NCI-H187 treated with DMSO at 0.1 percent for 48 hours (cell line): ENCODE results near the gene FKTN.

ENCODE experiments used
- DNase-seq: peaks from one replicate; lab custom pipeline; 2025; lab: John Stamatoyannopoulos, UW

The FKTN gene

DNA sequence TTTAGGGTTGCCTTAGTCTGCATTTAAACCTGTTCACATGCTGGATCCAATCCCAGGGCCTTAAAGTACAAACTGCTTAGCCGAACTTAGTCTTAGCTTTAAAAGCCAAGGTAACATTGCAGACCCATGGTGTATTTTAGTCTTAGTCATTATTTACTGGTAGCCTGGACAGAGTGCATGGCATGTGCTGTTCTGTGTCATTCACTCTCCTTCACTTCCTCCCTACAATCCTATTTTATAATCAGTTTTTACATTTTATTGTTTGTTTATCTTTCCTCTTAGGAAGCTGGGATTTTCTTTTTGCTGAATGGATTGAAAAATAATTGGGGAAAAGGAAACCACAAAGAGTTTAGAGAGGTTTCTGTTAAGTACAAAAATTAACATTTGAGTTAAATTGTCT is 74.9 kb downstream of the FKTN start:
- no peak for DNase-seq

DNA sequence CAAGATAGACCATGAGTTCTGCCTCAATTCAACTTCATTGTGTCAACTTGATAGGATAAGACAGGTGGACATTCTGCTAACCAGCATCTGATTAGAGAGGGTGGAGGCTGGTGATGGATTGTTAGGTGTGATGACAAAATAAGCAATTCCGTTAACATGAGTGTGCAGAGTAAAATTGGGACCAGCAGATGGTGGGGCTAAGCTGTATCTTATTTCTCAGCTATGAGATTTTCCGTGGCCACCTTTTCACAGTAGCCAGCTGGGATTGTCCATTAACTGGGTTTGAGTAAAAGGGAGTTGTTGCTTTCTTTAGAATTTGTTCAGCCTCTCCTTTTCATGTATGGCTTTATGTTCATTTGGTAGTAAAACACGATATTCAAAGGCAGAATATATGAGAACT is 75.5 kb downstream of the FKTN start:
- no peak for DNase-seq

DNA sequence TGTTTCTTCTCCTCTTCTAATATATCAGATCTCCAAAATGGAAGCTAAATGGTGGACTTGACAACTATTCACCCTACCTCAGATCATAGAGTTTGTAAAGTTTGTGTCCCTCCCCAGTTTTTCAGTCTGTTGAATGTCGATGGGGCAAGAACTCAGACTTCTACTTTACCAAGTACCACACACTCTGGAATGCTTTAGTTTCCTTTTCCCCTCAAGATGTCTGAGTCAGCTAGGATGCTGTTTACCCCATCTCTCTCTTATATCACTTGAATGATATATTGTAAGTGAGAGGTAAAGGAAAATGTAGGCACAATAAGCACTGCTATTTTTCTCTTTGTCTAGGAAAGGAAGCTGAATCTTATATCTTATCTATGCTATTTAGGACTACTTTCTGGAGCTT is 78.4 kb downstream of the FKTN start:
- DNase-seq: no peak

DNA sequence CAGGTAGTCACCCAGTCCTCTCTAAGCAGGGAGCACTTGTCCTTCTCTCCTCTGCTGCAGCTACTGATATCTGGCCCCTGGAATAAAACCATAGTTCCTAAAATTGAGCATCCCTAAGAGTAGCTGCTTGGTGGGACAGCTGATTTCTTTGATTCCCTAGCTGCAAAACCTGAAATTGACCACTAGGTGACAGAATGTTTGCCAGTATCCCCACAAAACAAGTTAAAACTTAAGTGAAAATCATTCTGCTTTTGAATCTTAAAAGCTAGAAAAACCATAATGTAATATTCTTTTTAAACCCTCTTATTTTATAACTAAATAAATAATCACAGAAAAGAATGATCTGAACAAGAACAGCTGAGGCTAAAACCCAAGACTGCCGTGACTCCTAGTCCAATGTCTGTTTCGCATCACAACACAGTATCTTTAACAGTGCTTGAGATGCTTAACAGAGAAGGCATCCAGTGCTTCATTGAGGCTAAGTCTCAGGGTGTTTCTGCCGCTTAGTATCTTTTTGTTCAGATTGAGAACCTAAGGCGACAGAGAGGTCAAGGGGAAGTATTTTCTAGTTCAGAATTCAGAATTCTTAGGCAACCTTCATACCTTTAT is 80.0 kb downstream of the FKTN start:
- no peak for DNase-seq

DNA sequence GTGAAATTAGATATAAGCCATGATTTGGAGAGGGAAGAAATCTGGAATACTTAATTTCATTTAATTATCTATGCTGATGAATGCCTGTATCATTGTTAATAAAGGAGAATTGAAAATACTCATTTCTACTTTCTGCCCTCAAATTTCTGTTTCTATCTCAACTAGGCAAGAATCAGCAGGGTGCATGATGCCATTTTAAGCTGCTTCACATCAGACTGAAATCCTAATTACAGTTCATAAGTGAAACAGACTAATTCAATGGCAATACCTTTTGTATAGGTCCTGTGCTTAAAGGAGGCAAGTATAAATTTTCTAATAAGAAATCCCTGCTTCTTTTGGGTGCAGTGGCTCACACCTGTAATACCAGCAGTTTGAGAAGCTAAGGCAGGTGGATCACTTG is 82.0 kb downstream of the FKTN start:
- DNase-seq: no peak

DNA sequence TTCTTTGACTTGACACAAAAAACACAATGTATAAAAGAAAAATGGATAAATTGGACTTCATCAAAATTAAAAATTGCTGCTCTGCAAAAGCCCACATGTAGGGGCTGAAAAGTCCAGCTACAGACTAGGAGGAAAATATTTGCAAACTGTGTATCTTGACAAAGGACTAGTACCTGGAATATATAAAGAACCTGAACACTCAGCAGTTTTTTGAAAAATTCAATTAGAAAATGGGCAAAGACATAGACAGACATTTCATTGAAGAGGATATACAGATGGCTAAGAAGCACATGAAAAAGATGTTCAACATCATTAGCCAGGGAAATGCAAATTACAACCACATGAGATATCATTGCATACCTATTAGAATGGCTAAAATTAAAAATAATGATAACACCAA is 85.9 kb downstream of the FKTN start:
- no peak for DNase-seq

DNA sequence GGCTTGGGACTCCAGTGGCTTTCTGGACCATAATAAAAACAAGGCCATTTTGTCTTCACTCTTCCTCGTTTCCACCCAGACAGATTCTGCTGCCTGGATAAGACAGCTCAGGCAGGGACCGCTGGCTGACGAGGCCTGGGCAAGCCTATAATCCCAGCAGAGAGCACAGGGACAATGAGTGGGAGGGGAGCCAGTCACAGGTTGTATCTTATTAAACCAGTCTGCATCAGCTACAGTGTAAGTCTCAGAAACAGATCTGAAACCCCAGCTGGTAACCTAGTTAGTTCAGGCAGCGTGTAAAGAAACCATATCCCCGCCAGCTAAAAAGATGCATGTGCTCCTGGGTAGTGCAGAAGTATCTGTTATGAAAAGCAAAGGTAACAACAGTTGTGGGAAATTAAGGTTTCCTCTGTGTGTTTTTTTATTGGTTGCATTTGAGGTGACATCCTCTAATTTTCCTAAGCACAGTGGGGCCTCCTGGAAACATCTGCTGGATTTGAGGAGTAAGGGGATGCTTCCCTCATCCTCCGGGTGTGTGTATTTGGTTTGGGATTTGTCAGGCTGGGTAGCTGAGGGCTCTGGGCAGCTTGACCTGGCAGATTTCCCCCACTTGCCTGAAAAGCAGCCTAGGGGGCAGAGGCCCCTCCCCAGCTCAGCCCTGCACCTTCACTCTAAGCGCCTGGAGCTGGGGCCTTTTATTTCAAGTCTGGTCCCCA is 89.1 kb downstream of the FKTN start:
- no peak for DNase-seq

DNA sequence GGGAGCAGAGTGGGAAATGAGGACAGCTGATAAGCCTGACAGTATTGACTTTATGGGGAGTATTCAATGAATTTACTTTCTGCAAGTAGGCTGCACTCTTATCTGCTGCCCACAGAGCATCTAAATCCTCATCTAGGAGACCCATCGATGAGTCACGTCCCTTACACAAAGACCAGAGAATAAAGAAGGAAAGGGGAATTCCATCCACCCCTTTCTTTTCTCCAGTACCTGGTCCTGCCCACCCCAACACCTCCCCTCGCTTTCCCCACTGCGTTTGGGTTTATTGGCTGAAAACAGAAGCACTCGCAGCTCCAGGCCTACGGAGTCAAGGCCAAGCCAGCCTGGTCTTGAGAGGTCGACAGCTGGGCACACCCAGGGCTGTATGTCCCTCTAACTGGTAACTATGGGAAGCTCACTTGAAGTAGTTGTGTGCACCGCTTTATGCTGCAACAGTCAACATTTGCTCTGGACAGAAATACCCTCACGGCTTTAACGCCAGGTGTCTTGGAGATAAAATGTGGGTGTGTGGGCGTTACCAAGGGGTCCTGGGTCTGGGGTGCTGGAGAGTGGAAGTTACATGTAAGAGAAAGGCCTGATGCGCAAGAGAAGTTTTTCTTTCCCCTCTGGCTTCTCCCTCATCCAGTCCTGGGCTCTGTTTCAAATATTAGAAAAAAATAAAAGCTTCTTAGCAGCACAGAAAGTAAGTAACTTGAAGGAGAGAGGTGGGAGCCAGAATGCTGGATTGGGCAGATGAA is 89.8 kb downstream of the FKTN start:
- no peak for DNase-seq

DNA sequence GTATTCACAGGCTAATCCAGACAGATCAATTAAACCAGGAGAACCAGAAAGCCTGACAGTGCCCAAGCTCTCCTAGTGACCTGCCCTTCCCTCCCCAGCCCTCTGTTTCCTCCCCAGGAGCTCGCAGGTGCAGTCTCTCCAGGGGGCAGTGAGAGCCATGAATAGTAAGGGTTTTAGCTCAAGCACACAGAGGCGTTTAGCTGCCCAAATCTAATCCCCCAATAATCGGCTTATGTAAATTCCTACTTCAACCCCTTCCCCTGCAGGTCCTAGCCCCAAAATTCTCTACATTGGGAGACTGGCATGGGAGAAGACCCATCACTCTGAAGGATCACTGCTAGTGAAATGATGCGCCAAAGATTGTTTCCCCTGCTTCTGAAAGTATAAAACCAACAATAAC is 93.9 kb downstream of the FKTN start:
- DNase-seq: no peak

DNA sequence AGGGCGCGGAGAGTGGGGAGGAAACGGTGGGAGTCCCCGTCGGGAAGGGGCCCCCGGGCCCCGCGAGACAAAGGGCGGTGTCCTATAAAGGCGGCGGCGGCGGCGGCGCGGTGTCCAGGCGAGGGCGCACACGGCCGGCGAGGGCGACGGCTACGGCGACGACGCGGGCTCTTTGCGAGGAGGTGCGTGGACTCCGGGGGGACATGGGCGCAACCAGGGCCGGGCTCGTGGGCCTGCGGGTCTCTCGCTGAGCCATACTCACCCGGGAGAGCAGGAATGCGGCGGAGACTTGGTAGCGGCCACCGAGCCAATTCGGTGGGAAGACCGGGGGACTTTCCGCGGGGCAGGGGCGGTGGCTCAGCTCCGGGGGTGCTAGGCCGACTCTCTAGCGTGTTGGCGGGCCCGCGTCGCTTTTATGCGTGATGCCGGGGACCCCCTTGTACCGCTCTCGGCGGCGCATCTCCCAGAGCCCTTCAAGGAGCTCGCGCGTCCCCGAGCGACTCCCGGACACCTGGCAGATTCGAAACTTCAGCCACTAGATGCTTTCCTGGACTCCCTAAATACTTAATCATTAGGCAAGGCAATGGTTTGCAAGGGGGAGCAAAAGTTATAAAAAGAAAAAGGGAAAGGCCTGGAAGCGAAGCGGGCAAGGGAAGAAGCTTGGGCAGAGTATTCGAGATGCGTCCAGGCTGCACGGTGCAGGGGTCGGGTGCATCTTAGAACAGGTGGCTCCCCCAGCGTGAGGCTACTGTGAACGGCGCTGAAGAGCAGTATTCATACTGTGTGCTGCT is 98.4 kb downstream of the FKTN start:
- DNase-seq: no peak

DNA sequence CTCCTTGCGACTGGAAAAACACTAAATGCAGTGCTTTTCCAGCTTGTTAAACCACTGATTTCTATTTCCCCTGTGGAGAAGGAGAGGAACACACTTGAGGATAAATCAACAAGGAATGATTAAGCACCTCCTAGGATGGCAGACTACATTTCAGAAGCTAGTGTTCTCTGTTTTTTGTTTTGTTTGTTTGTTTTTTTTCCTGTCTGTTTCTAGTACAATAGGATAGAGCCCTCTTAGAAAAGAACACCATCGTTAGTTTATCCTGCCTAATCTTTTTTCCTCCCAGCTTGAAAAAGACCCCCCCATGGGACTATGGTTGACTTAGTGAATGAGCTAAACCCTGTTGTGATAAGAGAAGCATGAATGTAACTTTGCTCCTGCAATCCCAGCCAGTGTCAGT is 100.4 kb downstream of the FKTN start:
- DNase-seq: no peak

DNA sequence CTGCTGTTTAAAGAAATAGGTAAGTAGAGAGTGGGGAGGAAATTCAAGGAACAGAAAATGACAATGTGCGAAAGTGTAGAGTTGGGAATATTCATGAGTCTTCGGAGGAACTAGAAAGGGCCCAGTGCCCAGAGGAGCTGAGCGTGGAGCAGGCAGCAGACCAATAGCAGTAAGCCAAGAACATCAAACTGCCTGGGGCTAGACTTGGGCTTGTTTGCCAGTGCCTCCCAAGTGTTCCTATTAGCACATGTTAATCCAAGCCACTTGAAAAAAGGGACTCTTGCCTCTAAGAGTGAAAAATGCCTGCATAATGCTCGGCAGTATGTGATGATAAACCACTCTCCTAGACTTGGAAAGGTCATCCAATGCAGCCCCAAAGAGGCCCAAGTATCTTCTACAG is 103.1 kb downstream of the FKTN start:
- DNase-seq: no peak

DNA sequence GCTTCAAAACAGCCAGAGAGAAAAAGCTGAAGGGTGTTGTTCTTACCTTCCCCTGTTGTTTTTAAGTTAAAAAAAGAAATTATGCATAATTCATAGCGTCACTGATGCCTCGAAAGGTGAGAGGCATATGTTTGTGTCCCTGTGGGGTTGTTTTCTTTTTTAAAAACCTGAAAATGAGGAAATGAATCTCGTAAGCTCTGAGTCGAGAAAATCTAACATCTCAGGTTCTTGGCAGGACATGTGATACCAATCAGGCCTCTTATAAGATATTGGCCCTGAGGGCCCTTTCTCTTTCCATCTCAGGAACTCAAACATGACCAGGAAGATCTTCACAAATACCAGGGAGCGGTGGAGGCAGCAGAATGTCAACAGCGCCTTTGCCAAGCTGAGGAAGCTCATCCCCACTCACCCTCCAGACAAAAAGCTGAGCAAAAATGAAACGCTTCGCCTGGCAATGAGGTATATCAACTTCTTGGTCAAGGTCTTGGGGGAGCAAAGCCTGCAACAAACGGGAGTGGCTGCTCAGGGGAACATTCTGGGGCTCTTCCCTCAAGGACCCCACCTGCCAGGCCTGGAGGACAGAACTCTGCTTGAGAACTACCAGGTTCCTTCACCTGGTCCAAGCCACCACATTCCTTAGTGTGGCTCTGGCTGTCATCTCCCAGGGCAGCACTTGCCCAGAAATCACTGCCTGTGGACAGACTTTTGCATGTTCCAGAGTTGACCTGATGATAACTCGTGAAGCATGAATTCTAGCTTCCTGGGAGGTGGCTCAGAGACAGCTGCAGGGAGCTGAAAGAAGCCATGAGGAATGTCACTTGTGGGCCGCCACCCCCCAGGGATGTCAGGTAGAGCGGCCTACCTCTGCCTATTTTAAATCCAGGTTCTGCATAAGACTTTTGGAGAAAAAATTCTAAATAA is 104.5 kb downstream of the FKTN start, which contains the start of gene TAL2:
Gene TAL2 (plus strand): TSS at position 274 of the 921 bp plus-strand sequence. CDS start 40 bp downstream, at position 314.
- DNase-seq: no peak

DNA sequence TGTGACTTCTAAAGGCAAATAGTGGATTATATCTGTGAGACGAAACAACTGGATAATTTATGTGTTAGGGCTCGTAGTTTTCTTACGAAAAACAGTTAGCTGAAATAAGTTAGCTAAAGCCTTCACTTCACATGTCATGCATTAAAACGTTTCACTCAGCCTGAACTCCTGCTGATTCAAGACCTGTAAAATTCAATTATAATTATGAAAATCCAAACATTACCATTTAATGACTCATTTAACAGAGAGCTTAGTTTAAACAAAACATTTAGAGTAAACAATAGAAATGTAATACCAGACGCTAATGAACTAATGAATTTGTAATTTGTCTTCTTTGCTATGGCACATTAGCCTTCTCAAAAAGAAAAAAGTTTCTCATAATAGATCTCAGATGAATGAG is 106.0 kb downstream of the FKTN start:
- DNase-seq: no peak

DNA sequence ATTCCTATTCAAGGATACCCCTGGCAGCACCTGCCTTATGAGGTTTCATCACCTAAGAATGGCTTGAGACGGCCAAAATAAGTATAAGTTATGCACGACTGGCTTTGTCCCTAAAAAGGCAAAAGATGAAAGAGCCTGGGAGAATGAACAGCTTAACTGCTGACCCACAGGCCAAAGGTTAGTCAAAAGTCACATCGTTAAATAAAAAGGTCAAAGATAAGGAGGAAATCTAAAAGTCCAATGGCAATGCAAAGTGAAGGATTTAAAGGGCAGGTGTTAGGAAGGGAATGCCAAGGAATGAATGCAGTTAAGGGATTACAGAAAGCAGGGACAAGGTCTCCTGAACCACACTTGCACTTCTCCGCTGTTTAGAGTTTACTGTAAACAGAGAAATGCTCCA is 109.9 kb downstream of the FKTN start:
- DNase-seq: no peak

DNA sequence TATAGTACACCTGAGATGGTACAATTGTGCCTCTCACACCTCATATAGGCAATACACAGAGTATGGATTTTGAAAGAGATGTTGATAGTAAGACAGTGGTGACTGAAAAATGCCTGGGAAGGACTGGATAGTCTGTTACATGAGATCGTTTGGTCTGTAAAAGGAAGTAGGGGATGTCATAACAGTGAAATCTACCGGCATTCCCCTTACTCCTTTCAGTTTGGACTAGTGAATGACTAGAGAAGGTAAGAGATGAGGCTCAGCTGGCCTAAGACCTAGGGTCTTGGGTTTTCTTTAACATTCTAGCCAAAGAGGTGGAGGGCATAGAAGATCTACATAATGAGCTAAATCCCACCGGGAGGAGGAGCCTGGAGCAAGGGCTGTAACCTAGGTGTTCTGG is 112.4 kb downstream of the FKTN start:
- DNase-seq: no peak

DNA sequence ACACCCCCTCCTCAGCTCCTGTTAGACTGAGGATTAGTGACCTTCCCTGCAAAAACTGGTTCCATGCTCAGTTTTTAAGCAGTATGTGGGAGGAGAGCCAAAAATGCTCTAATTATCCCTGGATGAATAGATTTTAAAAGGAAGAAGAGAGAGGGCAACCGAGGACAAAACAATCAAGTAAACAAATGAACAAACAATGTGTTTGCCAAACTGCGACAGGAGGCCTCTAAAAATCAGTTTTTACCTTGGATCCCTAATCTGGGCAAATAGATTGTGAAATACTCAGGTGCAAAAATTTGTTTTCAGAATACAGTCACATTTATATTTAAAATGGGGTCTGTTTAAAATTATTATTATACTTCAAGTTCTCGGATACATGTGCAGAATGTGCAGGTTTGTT is 112.8 kb downstream of the FKTN start:
- DNase-seq: no peak

DNA sequence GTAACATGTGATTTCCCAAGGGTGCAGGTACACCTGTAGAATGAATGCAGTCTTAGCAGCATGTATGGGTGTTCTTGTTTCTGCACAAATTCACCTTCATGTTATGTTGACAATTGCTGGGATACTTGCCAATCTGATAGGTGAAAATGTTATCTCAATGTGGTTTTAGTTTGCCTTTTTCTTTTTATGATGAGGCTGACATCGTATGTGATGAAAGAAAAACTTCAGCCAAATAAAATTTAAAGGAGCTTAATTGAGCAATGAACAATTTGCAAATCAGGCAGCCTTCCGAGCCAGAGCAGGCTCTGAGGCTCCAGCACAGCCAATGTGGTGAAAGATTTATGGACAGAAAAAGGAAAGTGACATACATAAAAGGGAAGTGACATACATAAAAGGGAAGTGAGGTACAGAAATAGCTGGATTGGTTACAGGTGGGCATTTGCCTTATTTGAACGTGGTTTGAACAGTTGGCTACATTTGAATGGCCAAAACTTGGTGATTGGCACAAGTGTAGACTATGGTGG is 114.8 kb downstream of the FKTN start:
- DNase-seq: no peak

DNA sequence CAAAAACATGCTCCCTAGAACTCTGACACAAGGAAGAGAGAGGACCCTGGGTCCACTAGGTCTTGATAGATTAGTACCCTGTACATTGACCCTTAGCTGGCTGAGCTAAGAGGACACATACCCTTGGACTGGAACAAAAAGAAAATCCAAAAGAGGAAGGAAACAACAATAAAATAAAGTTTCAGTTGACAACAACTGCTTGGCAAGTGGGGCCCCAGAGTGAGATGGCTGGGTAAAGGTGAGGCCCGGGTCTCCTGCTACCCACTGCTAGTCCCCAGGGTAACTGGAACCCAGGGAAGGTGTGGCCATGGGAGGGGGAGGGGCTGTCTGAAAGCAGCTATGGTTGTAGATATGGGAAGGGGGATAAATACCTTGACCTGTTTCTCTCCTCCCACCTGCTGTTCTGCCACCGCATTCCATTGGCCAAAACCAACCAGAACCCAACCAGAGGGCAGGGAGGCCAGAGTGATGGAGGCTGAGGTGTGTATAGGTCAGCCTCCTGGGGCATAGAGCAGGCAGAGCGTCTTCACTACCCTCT is 116.0 kb downstream of the FKTN start:
- no peak for DNase-seq

DNA sequence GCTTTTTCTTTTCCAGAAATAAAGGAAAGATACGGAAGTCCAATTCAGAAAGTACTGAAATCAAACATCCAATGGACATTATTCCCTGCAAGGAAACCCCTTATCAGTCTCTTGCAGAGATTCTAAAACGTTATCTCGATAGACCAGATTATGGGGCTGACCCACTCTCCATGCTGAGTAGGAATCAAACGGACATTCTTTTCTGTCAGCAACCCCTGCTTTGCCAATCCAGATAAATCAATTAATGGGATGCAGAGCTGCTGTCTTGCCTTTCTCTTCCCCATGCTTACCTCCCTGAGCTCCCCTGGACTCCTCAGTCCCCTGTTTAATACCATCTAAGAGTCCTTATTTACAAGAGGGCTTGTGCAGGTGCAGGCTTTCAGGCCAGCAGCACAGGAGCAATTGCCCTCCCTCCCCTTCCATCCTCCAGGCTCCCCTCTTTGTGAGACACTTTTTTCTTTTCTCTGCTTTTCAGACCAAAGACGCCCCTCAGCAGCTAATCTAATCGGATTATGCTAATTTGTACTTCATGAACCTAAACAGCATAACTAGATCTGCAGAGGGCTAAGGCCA is 118.5 kb downstream of the FKTN start:
- no peak for DNase-seq

DNA sequence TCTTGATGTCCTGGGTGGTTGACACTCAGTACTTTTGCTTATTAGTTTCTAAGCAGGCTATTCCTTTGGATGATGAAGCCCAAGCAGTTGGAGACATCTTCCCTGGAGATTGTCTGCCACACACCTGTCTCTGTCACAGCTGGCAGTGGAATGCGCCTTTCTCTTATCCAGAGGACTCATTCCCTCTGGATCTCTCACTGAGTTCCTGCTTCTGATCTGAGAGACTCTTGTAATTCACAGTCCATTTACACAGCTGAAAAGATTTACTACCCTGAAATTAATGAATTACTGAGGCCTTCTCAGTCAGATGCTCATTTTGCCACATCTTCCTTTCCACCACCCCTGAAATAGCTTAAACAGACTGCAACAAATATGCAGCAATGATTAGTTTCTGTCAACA is 120.2 kb downstream of the FKTN start:
- DNase-seq: no peak
